IMR-90 (cell line): Measurements from ENCODE around the gene LATS1. TPM values are rescaled to one million over a fixed set of nuclear protein-coding genes. Genes with fewer than 3 reads are reported as not detected.

Source experiments
- ATAC-seq: fragments of 200-7000 bp; cut with Tn5 transposase; 2 replicates; pipeline ENCODE4 v1.9.1; 2020; ENCODE audit warnings: low read depth, mild to moderate bottlenecking, moderate library complexity
- BruUV-seq: library from RNA; stranded (reverse); fragments of 400-500 nt; replicated peaks from 2 replicates; lab custom pipeline; 2021; lab: Mats Ljungman, UMichigan
- CTCF ChIA-PET: fragments of 300-600 bp; formaldehyde crosslinking; extraction: SDS; loops from one replicate; lab custom pipeline; 2021; ENCODE audit warnings: antibody characterized with exemption; lab: Yijun Ruan, JAX
- POLR2A ChIA-PET: fragments of 300-600 bp; sonication (Branson Sonifier 250); formaldehyde crosslinking; loops from one replicate; lab custom pipeline; 2022; ENCODE audit warnings: antibody characterized with exemption; ENCODE audit not compliant: unreplicated experiment; lab: Charles Lee
- DNase-seq: peaks from one replicate; pipeline ENCODE4 v3.0.0; 2013
- H2AFZ ChIP-seq: replicated peaks from 2 replicates; pipeline ENCODE3; 2013; ENCODE audit warnings: low read length, mild to moderate bottlenecking; ENCODE audit not compliant: poor library complexity
- H2AK5ac ChIP-seq: 2 replicates; pipeline ENCODE4 v1.6.1; 2013; ENCODE audit warnings: low read depth, low read length, inconsistent platforms
- H2AK9ac ChIP-seq: replicated peaks from 2 replicates; pipeline ENCODE3; 2013; ENCODE audit warnings: mild to moderate bottlenecking, low read depth, low read length, moderate library complexity; ENCODE audit not compliant: poor library complexity
- H2BK120ac ChIP-seq: 2 replicates; pipeline ENCODE4 v1.6.1; 2013; ENCODE audit warnings: low read depth, low read length, inconsistent platforms
- H2BK15ac ChIP-seq: 3 replicates; pipeline ENCODE4 v1.6.1; 2013; ENCODE audit warnings: low read depth, low read length, inconsistent platforms
- H2BK20ac ChIP-seq: 2 replicates; pipeline ENCODE4 v1.6.1; 2013; ENCODE audit warnings: low read depth, mild to moderate bottlenecking, inconsistent platforms, low read length, moderate library complexity
- H2BK5ac ChIP-seq: 2 replicates; pipeline ENCODE4 v1.6.1; 2013; ENCODE audit warnings: mild to moderate bottlenecking, low read depth, low read length, inconsistent platforms; ENCODE audit not compliant: poor library complexity, severe bottlenecking
- H3K14ac ChIP-seq: replicated peaks from 2 replicates; pipeline ENCODE4 v1.6.1; 2013; ENCODE audit warnings: low read depth, low read length, inconsistent platforms
- H3K18ac ChIP-seq: 2 replicates; pipeline ENCODE4 v1.6.1; 2013; ENCODE audit warnings: low read depth, low read length, control low read depth
- H3K23ac ChIP-seq: 2 replicates; pipeline ENCODE4 v1.6.1; 2013; ENCODE audit warnings: low read depth, low read length, inconsistent platforms
- H3K27ac ChIP-seq: 2 replicates; pipeline ENCODE4 v1.5.1; 2013; ENCODE audit warnings: mild to moderate bottlenecking, control low read depth, low read length; ENCODE audit not compliant: insufficient read depth
- H3K27me3 ChIP-seq: 2 replicates; pipeline ENCODE4 v1.6.1; 2013; ENCODE audit warnings: low read length; ENCODE audit not compliant: control insufficient read depth, insufficient read depth
- H3K36me3 ChIP-seq: 2 replicates; pipeline ENCODE4 v1.6.1; 2013; ENCODE audit warnings: low read length, mixed read lengths; ENCODE audit not compliant: control insufficient read depth, insufficient read depth
- H3K4ac ChIP-seq: 2 replicates; pipeline ENCODE4 v1.6.1; 2013; ENCODE audit warnings: low read depth, low read length, inconsistent platforms
- H3K4me1 ChIP-seq: 2 replicates; pipeline ENCODE4 v1.6.1; 2013; ENCODE audit warnings: low read length, mixed read lengths; ENCODE audit not compliant: control insufficient read depth, insufficient read depth
- H3K4me2 ChIP-seq: 2 replicates; pipeline ENCODE4 v1.6.1; 2013; ENCODE audit warnings: low read depth, mild to moderate bottlenecking, control low read depth, low read length, moderate library complexity
- H3K4me3 ChIP-seq: 2 replicates; pipeline ENCODE4 v1.5.1; 2013; ENCODE audit warnings: low read depth, mild to moderate bottlenecking, control low read depth, low read length, moderate library complexity; ENCODE audit not compliant: insufficient read depth
- H3K56ac ChIP-seq: 2 replicates; pipeline ENCODE4 v1.6.1; 2013; ENCODE audit warnings: low read length, inconsistent platforms; ENCODE audit not compliant: insufficient read depth; ENCODE audit errors: extremely low read depth
- H3K79me1 ChIP-seq, 2 experiments: 2 replicates each; pipeline ENCODE4 v1.6.1; 2013; ENCODE audit warnings: low read length in 2 of 2, inconsistent platforms in 1 of 2, low read depth in 1 of 2
- H3K9ac ChIP-seq: 2 replicates; pipeline ENCODE4 v1.6.1; 2013; ENCODE audit warnings: low read depth, low read length, control low read depth
- H3K9me1 ChIP-seq: 2 replicates; pipeline ENCODE4 v1.6.1; 2013; ENCODE audit warnings: low read length, inconsistent platforms; ENCODE audit not compliant: insufficient read depth
- H3K9me3 ChIP-seq: 2 replicates; pipeline ENCODE4 v1.6.1; 2013; ENCODE audit warnings: low read length; ENCODE audit not compliant: control insufficient read depth, insufficient read depth
- H4K20me1 ChIP-seq: 2 replicates; pipeline ENCODE4 v1.6.1; 2013; ENCODE audit warnings: low read length, inconsistent platforms; ENCODE audit not compliant: insufficient read depth
- H4K5ac ChIP-seq: 2 replicates; pipeline ENCODE4 v1.6.1; 2013; ENCODE audit warnings: mild to moderate bottlenecking, low read depth, low read length, control low read depth
- H4K8ac ChIP-seq, 2 experiments: 2 replicates each; pipeline ENCODE4 v1.6.1; 2013; ENCODE audit warnings: low read depth in 2 of 2, low read length in 2 of 2, control low read depth in 1 of 2, inconsistent platforms in 1 of 2
- H4K91ac ChIP-seq: 2 replicates; pipeline ENCODE4 v1.6.1; 2013; ENCODE audit warnings: low read depth, low read length, inconsistent platforms; ENCODE audit not compliant: insufficient read depth
- RCOR1 ChIP-seq: IDR thresholded peaks from 2 replicates; pipeline ENCODE4 v1.6.1; 2012; ENCODE audit warnings: mild to moderate bottlenecking, low read length, improper control_type of control experiment; ENCODE audit not compliant: insufficient replicate concordance
- WGBS, 2 experiments: methylation state at CpG; one replicate each; pipeline versions ENCODE4 v1.1.5 to v1.1.7; 2013; ENCODE audit warnings: missing lambda C conversion rate in 2 of 2; ENCODE audit not compliant: insufficient read length in 1 of 2; ENCODE audit errors: extremely low coverage in 2 of 2; 5-methylcytosine and 5-hydroxymethylcytosine counted together
- dilution Hi-C: fragments of 300-500 bp; cut with HindIII; formaldehyde crosslinking; loops from one replicate; pipeline ENCODE4 v1.14.3; 2018; ENCODE audit warnings: low sequenced_read_pairs; ENCODE audit not compliant: unreplicated experiment
- in situ Hi-C: fragments of 300-500 bp; cut with MboI; formaldehyde crosslinking; loops from 3 replicates; pipeline ENCODE4 v1.14.3; 2019; ENCODE audit warnings: low sequenced_read_pairs, inconsistent platforms, mixed read lengths
- intact Hi-C: fragments of 100-400 bp; cut with micrococcal nuclease; formaldehyde crosslinking; loops from 2 replicates; pipeline ENCODE4 v1.10.0; 2022
- polyA plus RNA-seq, 3 experiments: library from polyadenylated mRNA; depleted of rRNA; stranded (reverse); fragments of >200 nt; gene quantifications; 2 replicates each; pipeline ENCODE4 v1.2.3, GENCODE V29; 2012; ENCODE audit warnings: low replicate concordance in 1 of 3
- total RNA-seq: library from RNA; depleted of rRNA; stranded (reverse); fragments of >200 nt; gene quantifications from 2 replicates; pipeline ENCODE4 v1.2.3, GENCODE V29; 2012

The LATS1 gene
- total and polyA plus RNA-seq, 2 of the 4 experiments (the other 2 are of a cell fraction) = 7.9 to 20.1 TPM

DNA sequence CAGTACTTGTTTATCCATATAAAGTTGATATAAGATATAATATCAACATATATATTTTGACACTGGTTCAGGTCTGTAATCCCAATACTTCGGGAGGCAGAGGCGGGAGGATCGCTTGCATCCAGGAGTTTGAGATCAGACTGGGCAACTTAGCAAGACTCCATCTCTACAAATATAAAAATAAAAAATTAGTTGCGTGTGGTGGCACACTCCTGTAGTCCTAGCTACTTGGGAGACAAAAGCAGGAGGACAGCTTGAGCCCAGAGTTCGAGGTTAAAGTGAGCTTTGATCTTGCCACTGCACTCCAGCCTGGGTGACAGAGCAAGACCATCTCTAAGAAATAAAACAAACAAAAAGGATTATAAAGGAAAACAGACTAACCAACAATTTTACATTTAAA, 60.5 kb downstream of the LATS1 start:
- H2AK9ac ChIP-seq = no peak overlapping the region
- CTCF ChIA-PET = no interaction called here
- H3K56ac ChIP-seq = no peak overlapping the region
- no peak overlapping the region for H2AK5ac ChIP-seq
- POLR2A ChIA-PET = no interaction called here
- no peak for TF ChIP-seq RCOR1
- intact Hi-C loops = no loop called here
- H2BK120ac ChIP-seq = no peak overlapping the region
- no peak overlapping the region for H2AFZ ChIP-seq
- no peak overlapping the region for H4K5ac ChIP-seq
- BruUV-seq = no TSS peak
- no peak overlapping the region for H3K23ac ChIP-seq
- no peaks in the 10 kb centered on the region for H3K9me1 ChIP-seq
- no peak overlapping the region for H4K91ac ChIP-seq
- no peaks in the 10 kb centered on the region for H3K9me3 ChIP-seq
- dilution Hi-C loops = no loop called here
- ATAC-seq (no peak), DNase-seq (no peak)
- no peaks in the 10 kb centered on the region for H3K27me3 ChIP-seq
- no peak overlapping the region for H2BK20ac ChIP-seq
- no peak overlapping the region for H3K4me3 ChIP-seq
- H3K18ac ChIP-seq = no peak overlapping the region
- no peaks in the 10 kb centered on the region for H4K20me1 ChIP-seq
- H3K27ac ChIP-seq = no peak overlapping the region
- no peaks in the 10 kb centered on the region for H3K4me1 ChIP-seq
- H3K4ac ChIP-seq = no peak overlapping the region
- H3K79me1 ChIP-seq = no peaks in the 10 kb centered on the region
- WGBS, 2 experiments = no CpG with 5 or more reads among the region's 5 CpGs
- H3K14ac ChIP-seq = no peak overlapping the region
- in situ Hi-C loops = no loop called here
- no peak overlapping the region for H2BK5ac ChIP-seq
- H3K4me2 ChIP-seq = no peak overlapping the region
- no peak overlapping the region for H4K8ac ChIP-seq
- no peak overlapping the region for H3K9ac ChIP-seq
- H3K36me3 ChIP-seq = peaks cover 6% of the 10 kb centered on the region
- no peak overlapping the region for H2BK15ac ChIP-seq
